K562 (cell line): ENCODE measurements around the gene PAFAH1B1. TPM values are rescaled to one million over a fixed set of nuclear protein-coding genes. Genes with fewer than 3 reads are reported as not detected.

Experiments used
- BACH1 ChIP-seq: fragments of 200-800 bp; sonication (Bioruptor generic); IDR thresholded peaks from 2 replicates; pipeline ENCODE4 v1.6.1; 2016; ENCODE audit warnings: missing genetic modification characterization, missing compliant biosample characterization
- ETS2 ChIP-seq: IDR thresholded peaks from 2 replicates; pipeline ENCODE4 v1.6.1; 2016; ENCODE audit warnings: borderline replicate concordance, missing genetic modification characterization, mild to moderate bottlenecking, moderate library complexity, missing compliant biosample characterization; ENCODE audit not compliant: poor library complexity, severe bottlenecking
- FOXK1 ChIP-seq: sonication (generic); formaldehyde crosslinking; IDR thresholded peaks from 2 replicates; pipeline ENCODE4 v1.8.0; 2022; ENCODE audit warnings: missing genetic modification reagents, mild to moderate bottlenecking, borderline replicate concordance
- HDAC1 ChIP-seq, 2 experiments: fragments of 450-650 bp; IDR thresholded peaks; 2 replicates each; pipeline ENCODE4 v1.6.1; 2016 to 2017; ENCODE audit warnings: inconsistent platforms in 1 of 2, mild to moderate bottlenecking in 1 of 2, moderate library complexity in 1 of 2
- HDGF ChIP-seq: fragments of 450-650 bp; IDR thresholded peaks from 2 replicates; pipeline ENCODE4 v1.6.1; 2016
- MCM2 ChIP-seq: fragments of 450-650 bp; IDR thresholded peaks from 2 replicates; pipeline ENCODE4 v1.6.1; 2017; ENCODE audit warnings: low read depth, mild to moderate bottlenecking
- NBN ChIP-seq: fragments of 450-650 bp; IDR thresholded peaks from 2 replicates; pipeline ENCODE4 v1.6.1; 2016; ENCODE audit warnings: low read depth, mild to moderate bottlenecking
- TEAD4 ChIP-seq, 2 experiments: sonication (generic) in 1 of 2; formaldehyde crosslinking in 1 of 2; IDR thresholded peaks; 2 replicates each; pipeline versions ENCODE4 v1.6.1 to v1.8.0; 2012 to 2022; ENCODE audit warnings: borderline replicate concordance in 1 of 2, inconsistent platforms in 1 of 2, low read length in 1 of 2, mild to moderate bottlenecking in 1 of 2, missing genetic modification reagents in 1 of 2
- TRIM24 ChIP-seq, 2 experiments: fragments of 450-650 bp; IDR thresholded peaks; 2 replicates each; pipeline ENCODE4 v1.6.1; 2016
- ZFP36 ChIP-seq: fragments of 150-350 bp; IDR thresholded peaks from 2 replicates; pipeline ENCODE4 v1.6.1; 2018; ENCODE audit warnings: low read length, low read depth; ENCODE audit not compliant: partially characterized antibody
- ZNF586 ChIP-seq: fragments of 450-650 bp; formaldehyde crosslinking; conservative IDR thresholded peaks from 2 replicates; pipeline ENCODE4 v1.4.0; 2020; ENCODE audit warnings: mild to moderate bottlenecking, moderate library complexity
- ZNF695 ChIP-seq: fragments of 450-650 bp; formaldehyde crosslinking; IDR thresholded peaks from 2 replicates; pipeline ENCODE4 v1.4.0; 2020; ENCODE audit warnings: mild to moderate bottlenecking, moderate library complexity
- polyA plus RNA-seq, 8 experiments: library from polyadenylated mRNA; depleted of rRNA in 4 of 8; stranded (reverse) in 5 of 8; unstranded in 3 of 8; fragments of >200 nt; fragmentation: Nextera tagmentation in 2 of 8; fragmentation: Illumina TruSeq in 1 of 8; extraction: Ambion mirVana in 2 of 8; extraction: Trizol in 1 of 8; gene quantifications; 2 replicates each; pipeline versions ENCODE4 v1.2.1 to v1.2.3, GENCODE V29; 2011 to 2014; ENCODE audit warnings: inconsistent platforms in 1 of 8, missing spikeins in 1 of 8
- total RNA-seq, 7 experiments: library from RNA; depleted of rRNA in 6 of 7; stranded (reverse); fragments of >200 nt in 6 of 7; fragmentation: Illumina TruSeq in 2 of 7; extraction: Trizol in 2 of 7; gene quantifications; 2 replicates each; pipeline versions ENCODE4 v1.2.1 to v1.2.3, GENCODE V29; 2011 to 2021; ENCODE audit warnings: low replicate concordance in 1 of 7
- TF ChIP-seq, protein P1 (sequence below), 2 experiments: fragments of 450-650 bp; IDR thresholded peaks; 2 replicates each; pipeline ENCODE4 v1.6.1; 2018; ENCODE audit warnings: mild to moderate bottlenecking in 2 of 2, low read depth in 1 of 2; ENCODE audit not compliant: partially characterized antibody in 2 of 2
- TF ChIP-seq, protein P2 (sequence below): IDR thresholded peaks from 2 replicates; pipeline ENCODE4 v1.6.1; 2011; ENCODE audit not compliant: insufficient read length; ENCODE audit errors: extremely low read depth
- TF ChIP-seq, protein P3 (sequence below): fragments of 200-800 bp; sonication (Bioruptor generic); IDR thresholded peaks from 2 replicates; pipeline ENCODE4 v1.6.1; 2017; ENCODE audit warnings: missing genetic modification characterization, missing compliant biosample characterization
- TF ChIP-seq, protein P4 (sequence below), 3 experiments: fragments of 200-800 bp in 1 of 3; fragments of 250-450 bp in 1 of 3; fragments of 450-650 bp in 1 of 3; sonication (Bioruptor Pico) in 1 of 3; sonication (Bioruptor generic) in 1 of 3; formaldehyde crosslinking in 1 of 3; IDR thresholded peaks; 2 replicates each; pipeline versions ENCODE4 v1.6.1 to v1.8.0; 2016 to 2022; ENCODE audit warnings: mild to moderate bottlenecking in 2 of 3, missing genetic modification characterization in 2 of 3, missing compliant biosample characterization in 1 of 3, moderate library complexity in 1 of 3

The PAFAH1B1 gene
- total and polyA plus RNA-seq, 9 of the 15 experiments (the other 6 are each of a cell fraction or from before 2014, with no cell fraction given), result 23.3 to 66.4 (median 40.2) TPM

DNA sequence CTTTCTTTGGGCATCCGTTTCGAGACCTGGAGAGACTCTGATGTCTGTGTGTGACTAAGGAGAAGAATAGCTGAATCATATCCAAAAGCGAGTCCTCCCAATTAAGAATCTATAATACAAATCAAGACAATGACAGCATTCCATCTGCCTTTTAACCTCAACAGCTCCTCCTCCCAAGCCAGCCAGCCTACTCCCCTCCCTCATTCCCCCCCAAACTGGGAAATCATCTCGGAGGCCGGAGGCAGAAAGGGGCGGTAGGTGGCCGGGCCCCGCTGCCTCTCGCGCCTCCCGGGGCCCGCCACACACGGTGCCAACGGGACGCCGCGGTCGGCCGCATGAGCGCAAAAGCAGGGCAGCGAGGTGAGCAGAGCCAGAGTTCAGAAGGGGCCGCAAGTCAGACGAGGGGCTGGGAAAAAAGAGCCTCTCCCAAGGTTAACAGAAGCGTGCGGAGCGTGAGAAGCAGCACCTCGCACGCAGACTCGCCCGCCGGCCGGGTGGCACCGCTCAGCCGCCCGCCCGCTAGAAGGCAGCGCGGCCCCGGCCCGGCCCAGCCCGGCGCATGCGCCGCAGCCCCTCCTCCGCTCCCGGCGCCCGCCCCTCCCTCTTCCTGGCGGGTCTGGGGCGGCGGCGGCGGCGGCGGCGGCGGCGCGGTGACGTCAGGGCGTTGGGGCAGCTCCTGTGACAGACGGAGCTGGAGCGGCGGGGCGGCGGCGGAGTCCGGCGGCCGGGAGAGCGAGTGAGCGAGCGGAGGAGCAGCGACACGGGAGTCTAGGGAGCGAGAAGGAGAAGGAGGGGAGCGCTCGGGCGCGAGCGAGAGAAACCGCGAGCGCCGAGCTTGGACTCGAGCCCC lies at the start of gene PAFAH1B1 (continued):
- TF ChIP-seq, protein P1, sequence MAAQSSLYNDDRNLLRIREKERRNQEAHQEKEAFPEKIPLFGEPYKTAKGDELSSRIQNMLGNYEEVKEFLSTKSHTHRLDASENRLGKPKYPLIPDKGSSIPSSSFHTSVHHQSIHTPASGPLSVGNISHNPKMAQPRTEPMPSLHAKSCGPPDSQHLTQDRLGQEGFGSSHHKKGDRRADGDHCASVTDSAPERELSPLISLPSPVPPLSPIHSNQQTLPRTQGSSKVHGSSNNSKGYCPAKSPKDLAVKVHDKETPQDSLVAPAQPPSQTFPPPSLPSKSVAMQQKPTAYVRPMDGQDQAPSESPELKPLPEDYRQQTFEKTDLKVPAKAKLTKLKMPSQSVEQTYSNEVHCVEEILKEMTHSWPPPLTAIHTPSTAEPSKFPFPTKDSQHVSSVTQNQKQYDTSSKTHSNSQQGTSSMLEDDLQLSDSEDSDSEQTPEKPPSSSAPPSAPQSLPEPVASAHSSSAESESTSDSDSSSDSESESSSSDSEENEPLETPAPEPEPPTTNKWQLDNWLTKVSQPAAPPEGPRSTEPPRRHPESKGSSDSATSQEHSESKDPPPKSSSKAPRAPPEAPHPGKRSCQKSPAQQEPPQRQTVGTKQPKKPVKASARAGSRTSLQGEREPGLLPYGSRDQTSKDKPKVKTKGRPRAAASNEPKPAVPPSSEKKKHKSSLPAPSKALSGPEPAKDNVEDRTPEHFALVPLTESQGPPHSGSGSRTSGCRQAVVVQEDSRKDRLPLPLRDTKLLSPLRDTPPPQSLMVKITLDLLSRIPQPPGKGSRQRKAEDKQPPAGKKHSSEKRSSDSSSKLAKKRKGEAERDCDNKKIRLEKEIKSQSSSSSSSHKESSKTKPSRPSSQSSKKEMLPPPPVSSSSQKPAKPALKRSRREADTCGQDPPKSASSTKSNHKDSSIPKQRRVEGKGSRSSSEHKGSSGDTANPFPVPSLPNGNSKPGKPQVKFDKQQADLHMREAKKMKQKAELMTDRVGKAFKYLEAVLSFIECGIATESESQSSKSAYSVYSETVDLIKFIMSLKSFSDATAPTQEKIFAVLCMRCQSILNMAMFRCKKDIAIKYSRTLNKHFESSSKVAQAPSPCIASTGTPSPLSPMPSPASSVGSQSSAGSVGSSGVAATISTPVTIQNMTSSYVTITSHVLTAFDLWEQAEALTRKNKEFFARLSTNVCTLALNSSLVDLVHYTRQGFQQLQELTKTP (IDR thresholded peaks at IDR 0.05; ENCODE audit: low read depth in 1 of 2, partially characterized antibody in 2 of 2), result no peak
- TF ChIP-seq FOXK1 (CRISPR knock-in tag) (no peak), HDGF (no peak), TEAD4 (IDR thresholded peaks at IDR 0.05; ENCODE audit: low read length) (no peak), TEAD4 (CRISPR knock-in tag; IDR thresholded peaks at IDR 0.05; ENCODE audit: borderline replicate concordance) (no peak), ZNF586 (CRISPR knock-in tag) (no peak), NBN (no peak), ZNF695 (CRISPR knock-in tag) (no peak), TRIM24 (IDR thresholded peaks at IDR 0.05) (no peak), ETS2 (tag) (no peak), MCM2 (no peak), BACH1 (tag) (no peak), HDAC1 (IDR thresholded peaks at IDR 0.05) (no peak), ZFP36 (no peak)
- TF ChIP-seq, protein P2, sequence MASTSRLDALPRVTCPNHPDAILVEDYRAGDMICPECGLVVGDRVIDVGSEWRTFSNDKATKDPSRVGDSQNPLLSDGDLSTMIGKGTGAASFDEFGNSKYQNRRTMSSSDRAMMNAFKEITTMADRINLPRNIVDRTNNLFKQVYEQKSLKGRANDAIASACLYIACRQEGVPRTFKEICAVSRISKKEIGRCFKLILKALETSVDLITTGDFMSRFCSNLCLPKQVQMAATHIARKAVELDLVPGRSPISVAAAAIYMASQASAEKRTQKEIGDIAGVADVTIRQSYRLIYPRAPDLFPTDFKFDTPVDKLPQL, result no peak
- TF ChIP-seq, protein P3, sequence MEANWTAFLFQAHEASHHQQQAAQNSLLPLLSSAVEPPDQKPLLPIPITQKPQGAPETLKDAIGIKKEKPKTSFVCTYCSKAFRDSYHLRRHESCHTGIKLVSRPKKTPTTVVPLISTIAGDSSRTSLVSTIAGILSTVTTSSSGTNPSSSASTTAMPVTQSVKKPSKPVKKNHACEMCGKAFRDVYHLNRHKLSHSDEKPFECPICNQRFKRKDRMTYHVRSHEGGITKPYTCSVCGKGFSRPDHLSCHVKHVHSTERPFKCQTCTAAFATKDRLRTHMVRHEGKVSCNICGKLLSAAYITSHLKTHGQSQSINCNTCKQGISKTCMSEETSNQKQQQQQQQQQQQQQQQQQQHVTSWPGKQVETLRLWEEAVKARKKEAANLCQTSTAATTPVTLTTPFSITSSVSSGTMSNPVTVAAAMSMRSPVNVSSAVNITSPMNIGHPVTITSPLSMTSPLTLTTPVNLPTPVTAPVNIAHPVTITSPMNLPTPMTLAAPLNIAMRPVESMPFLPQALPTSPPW, result no peak
- TF ChIP-seq, protein P4, sequence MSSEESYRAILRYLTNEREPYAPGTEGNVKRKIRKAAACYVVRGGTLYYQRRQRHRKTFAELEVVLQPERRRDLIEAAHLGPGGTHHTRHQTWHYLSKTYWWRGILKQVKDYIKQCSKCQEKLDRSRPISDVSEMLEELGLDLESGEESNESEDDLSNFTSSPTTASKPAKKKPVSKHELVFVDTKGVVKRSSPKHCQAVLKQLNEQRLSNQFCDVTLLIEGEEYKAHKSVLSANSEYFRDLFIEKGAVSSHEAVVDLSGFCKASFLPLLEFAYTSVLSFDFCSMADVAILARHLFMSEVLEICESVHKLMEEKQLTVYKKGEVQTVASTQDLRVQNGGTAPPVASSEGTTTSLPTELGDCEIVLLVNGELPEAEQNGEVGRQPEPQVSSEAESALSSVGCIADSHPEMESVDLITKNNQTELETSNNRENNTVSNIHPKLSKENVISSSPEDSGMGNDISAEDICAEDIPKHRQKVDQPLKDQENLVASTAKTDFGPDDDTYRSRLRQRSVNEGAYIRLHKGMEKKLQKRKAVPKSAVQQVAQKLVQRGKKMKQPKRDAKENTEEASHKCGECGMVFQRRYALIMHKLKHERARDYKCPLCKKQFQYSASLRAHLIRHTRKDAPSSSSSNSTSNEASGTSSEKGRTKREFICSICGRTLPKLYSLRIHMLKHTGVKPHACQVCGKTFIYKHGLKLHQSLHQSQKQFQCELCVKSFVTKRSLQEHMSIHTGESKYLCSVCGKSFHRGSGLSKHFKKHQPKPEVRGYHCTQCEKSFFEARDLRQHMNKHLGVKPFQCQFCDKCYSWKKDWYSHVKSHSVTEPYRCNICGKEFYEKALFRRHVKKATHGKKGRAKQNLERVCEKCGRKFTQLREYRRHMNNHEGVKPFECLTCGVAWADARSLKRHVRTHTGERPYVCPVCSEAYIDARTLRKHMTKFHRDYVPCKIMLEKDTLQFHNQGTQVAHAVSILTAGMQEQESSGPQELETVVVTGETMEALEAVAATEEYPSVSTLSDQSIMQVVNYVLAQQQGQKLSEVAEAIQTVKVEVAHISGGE (CRISPR knock-in tag; IDR thresholded peaks at IDR 0.05), result no peak
